CMK (cell line): ENCODE measurements around the gene R3HCC1L.
"Not testable (repeated sequence)": the region's sequence is repeated elsewhere in the genome, so short reads cannot be mapped to it uniquely, and the experiment has no call there.

ENCODE experiments used
- DNase-seq: peaks from one replicate; pipeline ENCODE4 v3.0.0-alpha.2; 2010; ENCODE audit warnings: low read depth

R3HCC1L gene

GRCh38 chr10:98172495-98172894, 38.0 kb downstream of the R3HCC1L start:
- no peak for DNase-seq

GRCh38 chr10:98173260-98173659, 38.8 kb downstream of the R3HCC1L start:
- no peak for DNase-seq

- not testable (repeated sequence) for DNase-seq
Observed at GRCh38 chr10:98182351-98182915, 48.0 kb downstream of the R3HCC1L start.

DNA sequence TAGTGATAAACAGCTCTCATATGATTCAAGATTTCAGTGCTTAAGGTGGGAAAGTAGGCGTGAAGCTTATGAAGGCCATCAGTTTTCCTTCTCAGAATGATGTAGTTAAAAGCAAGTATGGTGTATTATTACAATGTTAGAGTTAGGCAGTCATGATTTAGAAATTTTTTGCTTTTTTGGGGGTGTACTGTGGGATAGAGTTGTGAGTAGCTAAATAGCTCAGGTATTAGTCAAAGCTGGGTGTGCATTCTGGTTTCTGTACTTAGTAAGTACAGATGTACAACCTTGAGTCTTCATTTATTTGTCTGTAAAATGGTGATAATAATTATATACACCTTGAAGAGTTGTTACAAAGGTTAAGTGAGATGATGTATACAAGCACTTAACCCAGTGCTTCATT, 52.2 kb downstream of the R3HCC1L start:
- DNase-seq, result no peak

DNA sequence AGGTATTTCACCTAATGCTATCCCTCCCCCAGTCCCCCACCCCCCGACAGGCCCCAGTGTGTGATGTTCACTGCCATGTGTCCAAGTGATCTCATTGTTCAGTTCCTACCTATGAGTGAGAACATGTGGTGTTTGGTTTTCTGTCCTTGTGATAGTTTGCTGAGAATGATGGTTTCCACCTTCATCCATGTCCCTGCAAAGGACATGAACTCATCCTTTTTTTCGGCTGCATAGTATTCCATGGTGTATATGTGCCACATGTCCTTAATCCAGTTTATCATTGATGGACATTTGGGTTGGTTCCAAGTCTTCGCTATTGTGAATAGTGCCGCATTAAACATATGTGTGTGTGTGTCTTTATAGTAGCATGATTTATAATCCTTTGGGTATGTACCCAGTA, 56.3 kb downstream of the R3HCC1L start:
- DNase-seq, result not testable (repeated sequence)

- no peak for DNase-seq
Observed at GRCh38 chr10:98193037-98193436, 58.6 kb downstream of the R3HCC1L start.

- no peak for DNase-seq
Observed at GRCh38 chr10:98194633-98195032, 60.2 kb downstream of the R3HCC1L start.

DNA sequence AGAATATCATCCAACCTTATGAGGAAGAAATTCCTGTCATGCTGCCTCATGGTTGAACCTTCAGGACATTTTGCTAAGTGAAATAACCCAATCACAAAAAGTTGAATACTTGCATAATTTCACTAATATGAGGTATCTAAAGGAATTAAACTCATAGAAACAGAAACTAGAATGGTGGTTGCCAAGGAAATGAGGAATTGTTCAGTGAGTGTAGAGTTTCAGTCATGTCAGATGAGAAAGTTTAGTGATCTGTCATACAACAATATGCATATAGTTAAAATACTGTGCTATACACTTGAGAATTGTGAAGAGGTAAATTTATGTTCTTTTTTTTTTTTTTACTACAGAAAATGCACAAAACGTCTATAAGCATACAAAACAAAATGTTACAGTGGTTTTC, 60.7 kb downstream of the R3HCC1L start:
- no peak for DNase-seq

GRCh38 chr10:98196985-98197384, 62.5 kb downstream of the R3HCC1L start:
- DNase-seq, result no peak

DNA sequence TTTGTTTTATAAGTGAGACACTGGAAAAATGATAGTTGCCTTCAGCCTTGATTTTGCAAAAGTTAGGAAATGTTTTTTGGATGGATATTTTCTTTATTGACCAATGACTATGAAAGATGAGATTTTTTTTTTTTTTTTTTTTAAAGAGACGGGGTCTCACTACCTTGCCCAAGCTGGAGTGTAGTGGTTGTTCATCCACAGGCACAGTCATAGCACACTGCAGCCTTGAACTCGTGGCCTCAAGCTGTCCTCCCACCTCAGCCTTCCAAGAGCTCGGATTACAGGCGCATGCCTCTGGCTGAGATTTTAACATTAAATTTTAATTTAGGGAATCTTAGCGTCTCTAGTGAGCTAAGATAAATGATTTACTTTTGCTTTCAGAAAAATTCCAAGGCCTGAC, 67.3 kb downstream of the R3HCC1L start:
- no peak for DNase-seq

- no peak for DNase-seq
Observed at GRCh38 chr10:98202378-98202777, 67.9 kb downstream of the R3HCC1L start.

- no peak for DNase-seq
Observed at GRCh38 chr10:98205351-98205750, 70.9 kb downstream of the R3HCC1L start.

DNA sequence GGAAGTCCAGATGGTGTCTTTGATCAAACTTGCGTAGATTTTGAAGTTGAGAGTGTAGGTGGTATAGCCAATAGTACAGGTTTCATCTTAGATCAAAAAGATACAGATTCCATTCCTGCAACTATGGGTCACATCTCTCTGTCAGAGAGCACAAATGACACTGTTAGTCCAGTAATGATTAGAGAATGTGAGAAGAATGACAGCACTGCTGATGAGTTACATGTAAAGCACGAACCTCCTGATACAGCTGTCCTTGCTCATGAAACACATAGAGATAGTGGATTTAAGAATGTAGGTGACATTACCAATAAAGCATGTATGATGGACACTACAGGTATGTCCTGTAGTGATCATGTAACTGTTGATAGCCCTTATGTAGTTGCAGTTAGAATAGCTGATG, 74.5 kb downstream of the R3HCC1L start:
- DNase-seq, result no peak

- DNase-seq, result no peak
Observed at GRCh38 chr10:98209441-98209840, 75.0 kb downstream of the R3HCC1L start.

DNA sequence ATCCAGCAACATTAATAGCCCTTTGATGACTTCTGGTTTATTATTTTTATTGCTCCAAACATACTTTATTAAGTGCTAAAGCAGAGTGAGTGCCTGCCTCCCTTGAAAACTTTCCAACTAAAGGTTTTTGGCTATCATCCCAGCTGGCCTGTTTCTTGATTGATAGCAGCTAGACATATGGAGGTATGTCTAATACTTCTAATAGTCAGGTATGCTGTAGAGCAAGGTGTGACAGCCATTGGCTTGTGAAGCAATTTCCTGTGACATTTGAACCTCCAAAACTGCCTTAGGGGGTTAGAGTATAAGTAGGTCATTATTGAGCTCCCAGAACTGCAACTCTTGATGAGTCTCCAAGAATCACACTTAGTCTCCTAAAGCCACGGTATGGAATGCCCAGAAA, 77.7 kb downstream of the R3HCC1L start:
- no peak for DNase-seq

DNA sequence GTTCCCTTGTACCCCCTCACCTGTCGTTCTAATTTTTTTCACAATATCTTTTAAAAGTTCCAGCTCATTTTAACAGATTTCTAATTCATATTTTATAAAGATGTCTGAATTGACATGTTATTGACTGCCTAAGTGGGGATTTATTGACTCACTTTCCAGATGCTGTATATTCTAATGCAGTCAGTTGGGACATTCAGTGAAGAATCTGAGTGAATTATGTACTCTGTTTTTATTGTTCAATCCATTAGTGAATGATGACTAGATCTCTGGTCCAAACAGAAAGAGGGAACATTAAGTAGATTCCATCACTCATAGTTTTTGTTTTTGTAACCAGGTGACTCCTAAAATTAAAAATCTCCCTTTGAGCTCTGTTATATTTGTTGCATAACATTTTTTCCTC, 79.3 kb downstream of the R3HCC1L start:
- no peak for DNase-seq

DNA sequence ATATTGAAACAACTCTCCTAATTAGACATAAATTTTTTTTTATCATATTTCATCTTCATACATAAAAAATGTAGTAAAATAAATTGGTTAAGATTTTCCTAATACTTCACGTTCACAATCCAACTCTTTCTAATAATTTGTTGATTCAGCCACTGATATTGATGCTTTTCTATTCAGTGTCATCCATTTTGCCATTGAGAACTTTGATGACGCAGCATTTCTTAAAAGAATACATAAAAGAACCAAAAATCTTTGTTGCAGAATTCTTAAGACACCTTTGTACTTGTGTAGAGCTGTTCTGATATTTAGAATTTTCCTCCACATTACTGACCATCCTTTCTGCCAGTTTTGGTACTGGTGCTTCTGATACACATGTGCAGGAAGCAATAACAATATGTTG, 80.9 kb downstream of the R3HCC1L start:
- no peak for DNase-seq

DNA sequence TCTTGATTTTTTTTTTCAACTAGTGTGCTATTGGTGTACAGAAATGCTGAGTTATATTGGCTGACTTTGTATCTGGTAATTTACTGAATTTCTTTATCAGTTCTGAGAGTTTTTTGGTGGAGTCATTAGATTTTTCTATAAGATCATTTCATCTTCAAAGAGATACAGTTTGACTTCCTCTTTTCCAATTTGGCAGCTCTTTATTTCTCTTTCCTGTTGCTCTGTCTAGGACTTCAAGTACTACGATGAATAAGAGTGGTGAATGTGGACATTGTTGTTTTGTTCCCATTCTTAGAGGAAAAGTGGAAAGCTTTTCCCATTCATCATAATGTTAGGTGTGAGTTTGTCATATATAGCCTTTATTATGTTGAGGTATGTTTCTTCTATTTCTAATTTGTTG, 83.3 kb downstream of the R3HCC1L start:
- no peak for DNase-seq

GRCh38 chr10:98223874-98224273, 89.4 kb downstream of the R3HCC1L start:
- no peak for DNase-seq

DNA sequence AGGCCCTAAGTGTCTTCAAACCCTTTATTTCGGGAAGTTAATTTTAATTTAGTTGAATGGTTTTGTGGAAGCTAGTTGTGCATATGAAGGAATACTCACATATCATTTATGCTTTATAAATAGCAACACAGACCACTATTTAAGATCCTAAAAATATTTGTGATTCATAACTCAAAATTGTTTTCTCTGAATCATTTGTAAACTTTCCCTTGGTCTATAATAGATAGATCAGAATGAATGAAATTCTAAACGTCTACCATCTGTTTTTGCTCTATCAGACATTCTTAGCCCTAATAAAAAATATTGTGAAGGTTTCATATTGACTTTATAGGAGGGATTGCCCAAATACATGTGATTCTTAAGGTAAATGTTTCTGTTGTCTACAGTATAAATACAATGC, 90.1 kb downstream of the R3HCC1L start:
- DNase-seq, result no peak

DNA sequence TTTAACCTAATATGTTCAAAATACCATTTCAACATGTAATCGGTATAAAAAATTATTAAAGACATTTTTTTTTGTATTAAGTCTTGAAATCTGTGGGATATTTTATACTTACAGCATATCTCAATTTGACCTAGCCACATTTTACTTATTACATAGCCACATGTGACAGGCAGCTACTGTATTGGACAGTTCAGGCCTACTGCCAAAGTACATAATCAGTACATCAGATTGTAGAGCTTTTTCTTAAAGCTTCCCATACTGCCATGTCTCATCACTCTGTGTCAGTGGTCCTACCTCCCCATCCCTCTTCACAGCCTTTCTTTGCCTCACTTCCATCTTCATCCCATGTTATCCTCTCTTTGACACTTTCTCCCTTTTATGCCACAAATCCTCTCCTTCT, 90.5 kb downstream of the R3HCC1L start:
- DNase-seq, result no peak

GRCh38 chr10:98226508-98227144, 92.2 kb downstream of the R3HCC1L start:
- DNase-seq, result peak; percentile 44

DNA sequence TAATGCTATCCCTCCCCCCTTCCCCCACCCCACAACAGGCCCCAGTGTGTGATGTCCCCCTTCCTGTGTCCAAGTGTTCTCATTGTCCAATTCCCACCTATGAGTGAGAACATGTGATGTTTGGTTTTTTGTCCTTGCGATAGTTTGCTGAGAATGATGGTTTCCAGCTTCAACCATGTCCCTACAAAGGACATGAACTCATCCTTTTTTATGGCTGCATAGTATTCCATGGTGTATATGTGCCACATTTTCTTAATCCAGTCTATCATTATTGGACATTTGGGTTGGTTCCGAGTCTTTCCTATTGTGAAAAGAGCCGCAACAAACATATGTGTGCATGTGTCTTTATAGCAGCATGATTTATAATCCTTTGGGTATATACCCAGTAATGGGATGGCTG, 93.3 kb downstream of the R3HCC1L start:
- not testable (repeated sequence) for DNase-seq

- DNase-seq, result not testable (repeated sequence)
Observed at GRCh38 chr10:98228266-98228665, 93.8 kb downstream of the R3HCC1L start.
